ENCODE measurements around the gene FBXO40. TPM values are rescaled to one million over a fixed set of nuclear protein-coding genes. Genes with fewer than 3 reads are reported as not detected.

The FBXO40 gene
- total RNA-seq, 2 experiments from 2014 or later: not detected

DNA sequence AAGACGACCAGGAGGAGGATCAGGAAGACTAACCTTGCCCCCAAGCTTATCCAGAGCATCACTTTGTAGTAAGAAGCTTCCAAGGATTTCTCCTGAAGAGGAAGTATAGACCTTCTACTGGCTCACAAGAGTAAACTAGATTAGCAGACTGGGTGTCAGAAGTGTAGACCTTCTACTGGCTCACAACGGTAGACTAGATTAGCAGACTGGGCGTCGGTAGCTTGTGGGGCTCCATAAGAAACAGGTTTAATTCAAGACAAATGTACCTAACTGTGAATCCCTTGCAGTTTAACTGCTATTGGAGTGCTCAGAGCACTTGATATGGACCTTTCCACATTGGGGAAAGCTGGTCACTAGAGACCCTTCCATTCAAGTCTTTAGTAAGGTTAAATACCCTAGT lies 12.9 kb downstream of the FBXO40 start:
- Histone ChIP-seq H3K4me3 (ENCODE audit: low read length) (no peak overlapping the region), H3K9me3 (ENCODE audit: control insufficient read depth in 1 of 2, insufficient read depth in 1 of 2, low read length in 2 of 2) (no peaks in the 10 kb centered on the region), H3K36me3 (ENCODE audit: insufficient read depth, low read length) (no peaks in the 10 kb centered on the region), H3K27ac (ENCODE audit: low read depth in 1 of 2, low read length in 2 of 2) (no peak overlapping the region), H3K27me3 (ENCODE audit: control insufficient read depth in 1 of 2, insufficient read depth in 2 of 2, low read length in 2 of 2) (no peaks in the 10 kb centered on the region), H3K4me1 (ENCODE audit: insufficient read depth, low read length) (no peaks in the 10 kb centered on the region)
- no peak for DNase-seq
- CTCF ChIA-PET: no interaction called here
- H3K4me1 Mint-ChIP-seq (ENCODE audit: low read depth): no peaks in the 10 kb centered on the region
- POLR2A ChIA-PET: interaction anchor here (0.7 kb wide), 1 partner anchor 958 kb away, joined by 3 read pairs; the partner anchor contains the start of genes DTX3L and PARP9
- H3K27ac Mint-ChIP-seq: no peak overlapping the region
- intact Hi-C loops (cut with DNase I, micrococcal nuclease): no loop called here
- H3K36me3 Mint-ChIP-seq (ENCODE audit: low read depth): no peaks in the 10 kb centered on the region
- no peaks in the 10 kb centered on the region for H3K27me3 Mint-ChIP-seq
- no peak overlapping the region for H3K4me3 Mint-ChIP-seq
- TF ChIP-seq, protein P1, sequence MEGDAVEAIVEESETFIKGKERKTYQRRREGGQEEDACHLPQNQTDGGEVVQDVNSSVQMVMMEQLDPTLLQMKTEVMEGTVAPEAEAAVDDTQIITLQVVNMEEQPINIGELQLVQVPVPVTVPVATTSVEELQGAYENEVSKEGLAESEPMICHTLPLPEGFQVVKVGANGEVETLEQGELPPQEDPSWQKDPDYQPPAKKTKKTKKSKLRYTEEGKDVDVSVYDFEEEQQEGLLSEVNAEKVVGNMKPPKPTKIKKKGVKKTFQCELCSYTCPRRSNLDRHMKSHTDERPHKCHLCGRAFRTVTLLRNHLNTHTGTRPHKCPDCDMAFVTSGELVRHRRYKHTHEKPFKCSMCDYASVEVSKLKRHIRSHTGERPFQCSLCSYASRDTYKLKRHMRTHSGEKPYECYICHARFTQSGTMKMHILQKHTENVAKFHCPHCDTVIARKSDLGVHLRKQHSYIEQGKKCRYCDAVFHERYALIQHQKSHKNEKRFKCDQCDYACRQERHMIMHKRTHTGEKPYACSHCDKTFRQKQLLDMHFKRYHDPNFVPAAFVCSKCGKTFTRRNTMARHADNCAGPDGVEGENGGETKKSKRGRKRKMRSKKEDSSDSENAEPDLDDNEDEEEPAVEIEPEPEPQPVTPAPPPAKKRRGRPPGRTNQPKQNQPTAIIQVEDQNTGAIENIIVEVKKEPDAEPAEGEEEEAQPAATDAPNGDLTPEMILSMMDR (IDR thresholded peaks at IDR 0.05): no peak
- no peaks in the 10 kb centered on the region for H3K9me3 Mint-ChIP-seq
- ATAC-seq (ENCODE audit: poor library complexity): no peak

DNA sequence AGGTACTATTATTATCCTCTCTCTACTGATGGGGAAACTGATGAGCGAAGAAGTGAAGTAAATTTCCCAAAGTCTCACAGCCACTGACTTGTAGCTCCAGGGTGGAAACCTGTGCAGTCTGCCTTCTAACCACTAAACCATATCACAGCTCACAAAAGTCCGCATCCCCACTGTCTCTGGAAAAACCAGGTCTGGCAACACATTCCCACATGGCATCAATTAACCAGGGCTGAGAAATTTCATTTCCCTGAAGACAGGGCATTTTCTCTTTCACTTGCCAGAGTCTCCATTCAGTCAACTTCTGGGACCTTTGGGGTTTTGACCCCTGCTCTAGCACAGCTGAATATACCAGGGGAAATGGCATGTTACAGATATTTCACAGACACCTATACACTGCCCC lies 26.5 kb downstream of the FBXO40 start:
- H3K4me3 Mint-ChIP-seq: no peak overlapping the region
- intact Hi-C loops (cut with DNase I, micrococcal nuclease): no loop called here

DNA sequence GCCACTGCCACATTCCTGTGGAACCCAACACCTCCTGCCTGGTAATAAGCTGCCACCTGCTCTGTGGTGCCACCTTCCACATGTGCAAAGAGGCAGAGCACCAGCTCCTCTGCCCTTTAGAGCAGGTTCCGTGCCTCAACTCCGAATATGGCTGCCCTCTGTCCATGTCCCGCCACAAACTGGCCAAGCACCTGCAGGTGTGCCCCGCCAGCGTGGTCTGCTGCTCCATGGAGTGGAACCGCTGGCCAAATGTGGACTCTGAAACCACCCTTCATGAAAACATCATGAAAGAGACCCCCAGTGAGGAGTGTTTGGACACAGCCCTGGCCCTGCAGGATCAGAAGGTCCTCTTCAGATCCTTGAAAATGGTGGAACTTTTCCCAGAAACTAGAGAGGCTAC lies 28.3 kb downstream of the FBXO40 start:
- Histone ChIP-seq H3K9me3 (ENCODE audit: control insufficient read depth in 1 of 2, insufficient read depth in 1 of 2, low read length in 2 of 2) (no peaks in the 10 kb centered on the region), H3K4me1 (ENCODE audit: insufficient read depth, low read length) (no peaks in the 10 kb centered on the region), H3K36me3 (ENCODE audit: insufficient read depth, low read length) (no peaks in the 10 kb centered on the region), H3K27ac (ENCODE audit: low read depth in 1 of 2, low read length in 2 of 2) (no peak overlapping the region), H3K4me3 (ENCODE audit: low read length) (no peak overlapping the region), H3K27me3 (ENCODE audit: control insufficient read depth in 1 of 2, insufficient read depth in 2 of 2, low read length in 2 of 2) (no peaks in the 10 kb centered on the region)
- Mint-ChIP-seq H3K4me1 (ENCODE audit: low read depth) (no peaks in the 10 kb centered on the region), H3K36me3 (ENCODE audit: low read depth) (no peaks in the 10 kb centered on the region), H3K27me3 (peaks cover 6% of the 10 kb centered on the region), H3K4me3 (no peak overlapping the region), H3K9me3 (no peaks in the 10 kb centered on the region), H3K27ac (no peak overlapping the region)
- ATAC-seq (ENCODE audit: poor library complexity): no peak
- intact Hi-C loops (cut with DNase I, micrococcal nuclease): no loop called here
- no peak for DNase-seq
- TF ChIP-seq, protein P1 (IDR thresholded peaks at IDR 0.05): no peak
- POLR2A ChIA-PET: no interaction called here
- CTCF ChIA-PET: no interaction called here

More for the DNA sequence above, 26.5 kb downstream of the FBXO40 start:
- POLR2A ChIA-PET: no interaction called here
- no peaks in the 10 kb centered on the region for H3K36me3 Mint-ChIP-seq (ENCODE audit: low read depth)
- no peaks in the 10 kb centered on the region for H3K4me1 Mint-ChIP-seq (ENCODE audit: low read depth)
- CTCF ChIA-PET: no interaction called here
- no peaks in the 10 kb centered on the region for H3K9me3 Mint-ChIP-seq
- Histone ChIP-seq H3K27me3 (ENCODE audit: control insufficient read depth in 1 of 2, insufficient read depth in 2 of 2, low read length in 2 of 2) (no peaks in the 10 kb centered on the region), H3K36me3 (ENCODE audit: insufficient read depth, low read length) (no peaks in the 10 kb centered on the region), H3K4me1 (ENCODE audit: insufficient read depth, low read length) (no peaks in the 10 kb centered on the region), H3K9me3 (ENCODE audit: control insufficient read depth in 1 of 2, insufficient read depth in 1 of 2, low read length in 2 of 2) (no peaks in the 10 kb centered on the region), H3K4me3 (ENCODE audit: low read length) (no peak overlapping the region), H3K27ac (ENCODE audit: low read depth in 1 of 2, low read length in 2 of 2) (no peak overlapping the region)
- TF ChIP-seq, protein P1 (IDR thresholded peaks at IDR 0.05): no peak
- no peak overlapping the region for H3K27ac Mint-ChIP-seq
- ATAC-seq (ENCODE audit: poor library complexity): no peak
- DNase-seq: no peak
- H3K27me3 Mint-ChIP-seq: peaks cover 6% of the 10 kb centered on the region
